D341Med (cell line): ENCODE measurements around the gene TLK1.

Experiments used
- DNase-seq: peaks from one replicate; pipeline ENCODE4 v3.0.0; 2012; ENCODE audit warnings: low spot score

The TLK1 gene

GRCh38 chr2:170965446-170966225, 195.1 kb downstream of the TLK1 start:
- no peak for DNase-seq

GRCh38 chr2:170963386-170963785, 197.3 kb downstream of the TLK1 start:
- no peak for DNase-seq

- DNase-seq = no peak
Observed at GRCh38 chr2:170953941-170954340, 206.8 kb downstream of the TLK1 start.

- no peak for DNase-seq
Observed at GRCh38 chr2:170950221-170950761, 210.4 kb downstream of the TLK1 start.

- DNase-seq = no peak
Observed at GRCh38 chr2:170949415-170949814, 211.3 kb downstream of the TLK1 start.

- DNase-seq = no peak
Observed at GRCh38 chr2:170944545-170944944, 216.1 kb downstream of the TLK1 start.

- DNase-seq = no peak
Observed at GRCh38 chr2:170943596-170943995, 217.1 kb downstream of the TLK1 start.

- DNase-seq = no peak
Observed at GRCh38 chr2:170943041-170943440, 217.7 kb downstream of the TLK1 start.

GRCh38 chr2:170942615-170943014, 218.1 kb downstream of the TLK1 start:
- no peak for DNase-seq
